ENCODE measurements around the gene TRIM13. TPM values are rescaled to one million over a fixed set of nuclear protein-coding genes. Genes with fewer than 3 reads are reported as not detected.

TRIM13 gene
- total and polyA plus RNA-seq, 2 donors (not counting 1 experiment from before 2014, with no cell fraction given), result 28.9 to 45.9 TPM

- ATAC-seq (ENCODE audit: low read depth), result no peak
- H4K20me1 ChIP-seq (ENCODE audit: control insufficient read depth, insufficient read depth, low read length, poor library complexity, severe bottlenecking), result no peaks in the 10 kb centered on the region
- Mint-ChIP-seq H3K27me3 (no peaks in the 10 kb centered on the region), H3K4me1 (peaks cover 2% of the 10 kb centered on the region), H3K9me3 (ENCODE audit: insufficient read depth) (no peaks in the 10 kb centered on the region), H3K27ac (no peak overlapping the region), H3K4me3 (no peak overlapping the region)
- no peaks in the 10 kb centered on the region for H3K36me3 ChIP-seq (replicated peaks in 1 of 2; ENCODE audit: control extremely low read depth in 1 of 2, control insufficient read depth in 1 of 2, extremely low read depth in 1 of 2, insufficient read depth in 2 of 2, low read length in 1 of 2)
- ChIA-PET CTCF (no interaction called here), POLR2A (no interaction called here)
- no peak overlapping the region for H3K9ac ChIP-seq (ENCODE audit: low read length)
- DNase-seq, result no peak
- intact Hi-C loops (cut with micrococcal nuclease), result no loop called here
- no CpG with 5 or more reads among the region's 7 CpGs for WGBS (ENCODE audit: insufficient coverage)
- H3K4me1 ChIP-seq (ENCODE audit: control insufficient read depth in 2 of 2, insufficient read depth in 2 of 2, low read length in 2 of 2), result no peaks in the 10 kb centered on the region
- H3K27me3 ChIP-seq (replicated peaks in 1 of 4; ENCODE audit: control extremely low read depth in 1 of 4, control insufficient read depth in 3 of 4, insufficient read depth in 4 of 4, low read length in 3 of 4), result no peaks in the 10 kb centered on the region
- H3K4me2 ChIP-seq (replicated peaks; ENCODE audit: low read depth, low read length, poor library complexity, severe bottlenecking), result no peak overlapping the region
- no peak overlapping the region for H3K27ac ChIP-seq (ENCODE audit: low read length in 2 of 2)
- H3K4me3 ChIP-seq (ENCODE audit: control extremely low read depth in 1 of 5, extremely low read depth in 1 of 5, insufficient read depth in 1 of 5, low read depth in 2 of 5, low read length in 4 of 5), result no peak overlapping the region
- H3K79me2 ChIP-seq (ENCODE audit: control insufficient read depth, insufficient read depth, low read length), result no peaks in the 10 kb centered on the region
- H3K9me3 ChIP-seq (ENCODE audit: control extremely low read depth in 1 of 3, control insufficient read depth in 2 of 3, insufficient read depth in 1 of 3, low read length in 2 of 3), result peaks cover 0 to 3% (median 0%) of the 10 kb centered on the region in 3 donors
- no peak overlapping the region for H2AFZ ChIP-seq (ENCODE audit: insufficient read depth, low read depth, low read length, poor library complexity, severe bottlenecking)
- TF ChIP-seq, protein P1, sequence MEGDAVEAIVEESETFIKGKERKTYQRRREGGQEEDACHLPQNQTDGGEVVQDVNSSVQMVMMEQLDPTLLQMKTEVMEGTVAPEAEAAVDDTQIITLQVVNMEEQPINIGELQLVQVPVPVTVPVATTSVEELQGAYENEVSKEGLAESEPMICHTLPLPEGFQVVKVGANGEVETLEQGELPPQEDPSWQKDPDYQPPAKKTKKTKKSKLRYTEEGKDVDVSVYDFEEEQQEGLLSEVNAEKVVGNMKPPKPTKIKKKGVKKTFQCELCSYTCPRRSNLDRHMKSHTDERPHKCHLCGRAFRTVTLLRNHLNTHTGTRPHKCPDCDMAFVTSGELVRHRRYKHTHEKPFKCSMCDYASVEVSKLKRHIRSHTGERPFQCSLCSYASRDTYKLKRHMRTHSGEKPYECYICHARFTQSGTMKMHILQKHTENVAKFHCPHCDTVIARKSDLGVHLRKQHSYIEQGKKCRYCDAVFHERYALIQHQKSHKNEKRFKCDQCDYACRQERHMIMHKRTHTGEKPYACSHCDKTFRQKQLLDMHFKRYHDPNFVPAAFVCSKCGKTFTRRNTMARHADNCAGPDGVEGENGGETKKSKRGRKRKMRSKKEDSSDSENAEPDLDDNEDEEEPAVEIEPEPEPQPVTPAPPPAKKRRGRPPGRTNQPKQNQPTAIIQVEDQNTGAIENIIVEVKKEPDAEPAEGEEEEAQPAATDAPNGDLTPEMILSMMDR (IDR thresholded peaks at IDR 0.05), result no peak
- no peak for TF ChIP-seq EZH2 (IDR thresholded peaks at IDR 0.05; ENCODE audit: borderline replicate concordance, insufficient read depth, low read depth, low read length, poor library complexity, severe bottlenecking)
These were observed 44.9 kb upstream of the TRIM13 start for GRCh38 chr13:49951754-49952535.

GRCh38 chr13:49953560-49953959 is 43.3 kb upstream of the TRIM13 start:
- Mint-ChIP-seq H3K4me3 (no peak overlapping the region), H3K27me3 (no peaks in the 10 kb centered on the region), H3K4me1 (peaks cover 2% of the 10 kb centered on the region), H3K9me3 (ENCODE audit: insufficient read depth) (no peaks in the 10 kb centered on the region), H3K27ac (no peak overlapping the region)
- DNase-seq (no peak), ATAC-seq (ENCODE audit: low read depth) (no peak)
- CTCF ChIA-PET, result interaction anchor here (0.5 to 1.3 kb wide), 3 partner anchors 17 to 609 kb away, joined by 3 to 4 read pairs (median 3); partner anchors contain the start of gene SPRYD7
- Histone ChIP-seq H3K4me3 (ENCODE audit: control extremely low read depth in 1 of 5, extremely low read depth in 1 of 5, insufficient read depth in 1 of 5, low read depth in 2 of 5, low read length in 4 of 5) (no peak overlapping the region), H2AFZ (ENCODE audit: insufficient read depth, low read depth, low read length, poor library complexity, severe bottlenecking) (no peak overlapping the region), H3K79me2 (ENCODE audit: control insufficient read depth, insufficient read depth, low read length) (no peaks in the 10 kb centered on the region), H3K4me2 (replicated peaks; ENCODE audit: low read depth, low read length, poor library complexity, severe bottlenecking) (no peak overlapping the region), H3K9ac (ENCODE audit: low read length) (no peak overlapping the region), H3K9me3 (ENCODE audit: control extremely low read depth in 1 of 3, control insufficient read depth in 2 of 3, insufficient read depth in 1 of 3, low read length in 2 of 3) (peaks cover 0 to 3% (median 0%) of the 10 kb centered on the region in 3 donors), H4K20me1 (ENCODE audit: control insufficient read depth, insufficient read depth, low read length, poor library complexity, severe bottlenecking) (no peaks in the 10 kb centered on the region), H3K36me3 (replicated peaks in 1 of 2; ENCODE audit: control extremely low read depth in 1 of 2, control insufficient read depth in 1 of 2, extremely low read depth in 1 of 2, insufficient read depth in 2 of 2, low read length in 1 of 2) (no peaks in the 10 kb centered on the region), H3K27me3 (replicated peaks in 1 of 4; ENCODE audit: control extremely low read depth in 1 of 4, control insufficient read depth in 3 of 4, insufficient read depth in 4 of 4, low read length in 3 of 4) (no peaks in the 10 kb centered on the region), H3K27ac (ENCODE audit: low read length in 2 of 2) (no peak overlapping the region), H3K4me1 (ENCODE audit: control insufficient read depth in 2 of 2, insufficient read depth in 2 of 2, low read length in 2 of 2) (no peaks in the 10 kb centered on the region)
- POLR2A ChIA-PET, result no interaction called here
- intact Hi-C loops (cut with micrococcal nuclease), result no loop called here
- 100% methylated on average over 1 of the region's 1 CpG for WGBS (ENCODE audit: insufficient coverage)
- no peak for TF ChIP-seq EZH2 (IDR thresholded peaks at IDR 0.05; ENCODE audit: borderline replicate concordance, insufficient read depth, low read depth, low read length, poor library complexity, severe bottlenecking)
- TF ChIP-seq, protein P1 (IDR thresholded peaks at IDR 0.05), result no peak
